Effector CD8-positive, alpha-beta T cell (primary cell): ENCODE measurements around the gene RDH16.
"Not testable (repeated sequence)": the region's sequence is repeated elsewhere in the genome, so short reads cannot be mapped to it uniquely, and the experiment has no call there.

ENCODE experiments used
- DNase-seq: peaks from one replicate; lab custom pipeline; 2025; lab: John Stamatoyannopoulos, UW

The RDH16 gene

DNA sequence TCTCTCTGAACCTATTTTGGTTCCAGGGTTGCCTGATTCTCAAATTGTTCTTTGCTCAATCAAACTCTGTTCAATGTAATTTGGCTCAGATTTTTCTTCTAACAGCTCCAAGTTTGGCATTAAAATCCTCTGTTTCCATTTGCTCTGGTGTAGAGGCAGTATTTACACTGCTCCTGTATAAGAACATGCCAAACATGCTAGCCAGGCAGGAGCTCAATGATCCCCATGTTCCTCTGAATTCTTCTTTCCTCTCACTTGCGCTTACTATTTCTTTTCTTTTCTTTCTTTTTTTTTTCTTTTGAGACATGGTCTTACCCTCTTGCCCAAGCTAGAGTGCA lies 40.4 kb downstream of the RDH16 start:
- no peak for DNase-seq

DNA sequence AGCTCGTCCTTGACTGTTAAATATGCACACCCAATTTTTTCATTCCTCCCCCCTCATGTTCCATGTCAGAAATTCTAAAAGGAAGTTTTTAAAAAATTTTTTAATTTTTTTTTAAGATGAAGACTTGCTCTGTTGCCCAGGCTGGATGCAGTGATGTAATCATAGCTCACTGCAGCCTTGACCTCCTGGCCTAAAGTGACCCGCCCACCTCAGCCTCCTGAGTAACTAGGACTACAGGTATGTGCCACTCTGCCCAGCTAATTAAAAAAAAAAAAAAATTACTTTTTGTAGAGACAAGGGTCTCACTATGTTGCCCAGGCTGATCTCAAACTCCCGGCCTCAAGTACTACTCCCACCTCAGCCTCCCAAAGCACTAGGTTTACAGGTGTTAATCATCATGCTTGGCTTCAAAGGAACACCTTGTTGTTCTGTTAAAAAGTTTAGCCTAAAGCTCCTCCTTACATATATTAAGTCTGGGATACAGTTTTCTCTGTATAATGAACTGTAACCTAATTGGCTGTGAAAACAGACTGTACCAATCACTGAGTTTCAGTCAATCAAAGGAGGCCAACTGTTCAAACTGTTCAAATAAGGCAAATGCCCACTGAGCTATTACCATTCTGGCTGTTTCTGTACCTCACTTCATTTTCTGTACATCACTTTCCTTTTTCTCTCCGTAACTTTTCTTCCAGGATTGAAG lies 41.0 kb downstream of the RDH16 start:
- DNase-seq: no peak

DNA sequence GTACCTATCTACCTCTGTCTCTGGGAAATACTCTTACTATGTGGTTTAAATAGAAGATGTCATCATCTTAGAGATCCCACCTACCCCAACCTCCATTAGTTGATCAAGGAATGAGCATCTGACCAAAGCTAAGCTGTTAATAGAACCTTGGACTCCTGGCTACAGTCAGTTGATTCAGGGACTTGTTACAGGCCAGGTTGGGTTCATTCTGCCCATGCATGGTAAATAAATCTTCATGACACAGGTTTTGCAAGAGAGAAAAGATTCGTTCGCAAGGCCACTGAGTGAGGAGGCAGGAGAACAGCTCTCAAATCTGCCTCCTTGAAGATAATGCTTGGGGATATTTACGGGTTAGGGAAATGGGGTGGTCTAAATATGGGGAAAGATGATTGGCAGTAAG lies 42.7 kb downstream of the RDH16 start:
- no peak for DNase-seq

DNA sequence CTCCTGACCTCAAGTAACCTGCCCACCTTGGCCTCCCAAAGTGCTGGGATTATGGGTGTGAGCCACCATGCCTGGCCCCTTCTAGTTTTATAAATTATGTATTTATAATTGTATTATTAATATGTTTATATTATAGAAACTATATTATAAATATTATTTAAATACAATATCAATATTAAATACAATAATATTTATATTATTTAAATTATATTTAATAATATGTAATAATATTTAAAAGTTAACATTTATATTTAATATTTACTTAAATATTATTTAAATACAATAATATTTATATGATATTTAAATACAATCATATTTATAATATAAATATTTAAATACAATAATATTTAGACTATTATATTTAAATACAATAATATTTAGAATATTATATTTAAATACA lies 43.2 kb downstream of the RDH16 start:
- no peak for DNase-seq

DNA sequence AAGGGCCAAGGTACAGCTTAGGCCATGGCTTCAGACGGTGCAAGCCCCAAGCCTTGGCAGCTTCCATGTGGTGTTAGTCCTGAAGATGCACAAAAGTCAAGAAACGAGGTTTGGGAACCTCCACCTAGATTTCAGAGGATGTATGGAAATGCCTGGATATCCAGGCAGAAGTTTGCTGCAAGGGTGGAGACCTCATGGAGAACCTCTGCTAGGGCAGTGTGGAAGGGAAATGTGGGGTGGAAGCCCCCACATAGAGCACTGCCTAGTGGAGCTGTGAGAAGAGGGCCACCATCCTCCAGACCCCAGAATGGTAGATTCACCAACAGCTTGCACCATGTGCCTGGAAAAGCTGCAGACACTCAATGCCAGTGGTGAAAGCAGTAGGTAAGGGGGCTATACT lies 48.0 kb downstream of the RDH16 start:
- not testable (repeated sequence) for DNase-seq

DNA sequence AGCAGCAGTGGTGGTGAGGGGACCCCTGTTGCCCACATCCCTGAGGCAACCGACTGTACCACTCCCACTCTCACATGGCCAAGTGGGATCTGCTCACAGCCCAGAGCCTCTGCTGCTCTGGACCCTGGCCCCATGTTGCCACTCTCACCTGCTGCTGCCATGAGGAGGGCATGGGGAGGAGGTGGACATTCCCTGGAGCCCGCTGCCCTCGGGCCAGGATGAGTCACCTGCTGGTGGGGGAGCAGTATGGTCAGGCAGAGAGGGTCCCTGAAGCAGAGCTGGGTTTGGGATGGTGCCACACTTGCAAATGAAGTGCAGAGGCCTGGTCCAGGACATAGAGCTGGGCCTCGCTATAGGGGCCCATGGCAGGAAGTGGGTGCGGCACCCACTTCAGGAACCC lies 49.3 kb downstream of the RDH16 start:
- no peak for DNase-seq

DNA sequence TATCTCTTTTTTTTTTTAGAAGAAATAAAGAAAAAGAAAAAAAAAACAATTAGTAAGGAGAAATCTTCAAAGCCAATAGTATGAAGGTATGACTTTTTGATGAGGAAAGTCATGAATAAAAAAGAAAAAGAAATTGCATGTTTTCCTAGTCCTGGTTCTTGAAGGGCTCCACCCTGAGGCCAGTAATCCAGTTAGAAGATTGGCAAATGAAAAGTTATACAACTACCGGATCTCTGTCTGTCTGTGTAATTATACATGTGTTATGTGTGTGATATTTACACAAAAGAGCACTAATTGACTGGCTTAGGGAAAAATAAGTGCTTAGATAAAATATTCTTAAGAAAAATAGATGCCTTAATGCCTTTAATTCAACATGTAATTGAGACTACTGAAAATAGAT lies 51.6 kb downstream of the RDH16 start:
- no peak for DNase-seq

DNA sequence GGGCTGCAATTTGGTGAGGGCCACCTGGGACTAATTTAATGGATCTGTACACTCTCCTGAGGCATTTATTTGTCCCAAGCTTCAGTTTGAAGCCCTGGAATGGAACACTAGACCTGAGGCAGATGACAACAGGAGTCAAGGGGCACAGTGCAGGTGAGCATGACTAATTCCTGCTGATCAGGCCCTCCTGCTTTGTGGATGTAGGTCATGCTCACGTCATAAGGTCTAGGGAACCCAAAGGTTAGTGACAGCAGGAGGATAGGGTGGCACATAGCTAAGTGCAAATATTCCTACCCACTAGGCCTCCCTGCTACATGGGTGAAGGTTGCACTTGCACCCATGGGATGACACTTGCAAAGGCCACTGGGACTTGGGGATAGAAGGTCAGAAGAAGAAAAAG lies 54.0 kb downstream of the RDH16 start:
- no peak for DNase-seq
